Effector memory CD8-positive, alpha-beta T cell (primary cell): Measurements from ENCODE around the gene CRK.
"Not testable (repeated sequence)": the region's sequence is repeated elsewhere in the genome, so short reads cannot be mapped to it uniquely, and the experiment has no call there.

Experiments
- ATAC-seq: fragments of 150-1000 bp; cut with Tn5 transposase; replicated peaks from 2 replicates; pipeline ENCODE4 v1.10.0; 2021; ENCODE audit warnings: mild to moderate bottlenecking, moderate library complexity
- DNase-seq, 3 experiments: peaks; one replicate each; pipeline ENCODE4 v3.0.0; 2021
- H3K27ac Mint-ChIP-seq, 2 donors: one replicate each; pipeline ENCODE4 v1.8.0; 2022; ENCODE audit warnings: mild to moderate bottlenecking in 2 of 2, mixed read lengths in 2 of 2, moderate library complexity in 2 of 2
- H3K27me3 Mint-ChIP-seq, 2 donors: one replicate each; pipeline ENCODE4 v1.8.0; 2022; ENCODE audit warnings: mixed read lengths in 2 of 2
- H3K36me3 Mint-ChIP-seq: one replicate; pipeline ENCODE4 v1.8.0; 2022; ENCODE audit warnings: mild to moderate bottlenecking, moderate library complexity, mixed read lengths; ENCODE audit not compliant: insufficient read depth
- H3K4me1 Mint-ChIP-seq, 2 donors: one replicate each; pipeline ENCODE4 v1.8.0; 2022; ENCODE audit warnings: low read depth in 2 of 2, mixed read lengths in 2 of 2
- H3K4me3 Mint-ChIP-seq, 2 donors: one replicate each; pipeline ENCODE4 v1.8.0; 2022; ENCODE audit warnings: mild to moderate bottlenecking in 2 of 2, mixed read lengths in 2 of 2, moderate library complexity in 2 of 2
- H3K9me3 Mint-ChIP-seq, 2 donors: one replicate each; pipeline ENCODE4 v1.8.0; 2022; ENCODE audit warnings: mixed read lengths in 2 of 2

CRK gene

DNA sequence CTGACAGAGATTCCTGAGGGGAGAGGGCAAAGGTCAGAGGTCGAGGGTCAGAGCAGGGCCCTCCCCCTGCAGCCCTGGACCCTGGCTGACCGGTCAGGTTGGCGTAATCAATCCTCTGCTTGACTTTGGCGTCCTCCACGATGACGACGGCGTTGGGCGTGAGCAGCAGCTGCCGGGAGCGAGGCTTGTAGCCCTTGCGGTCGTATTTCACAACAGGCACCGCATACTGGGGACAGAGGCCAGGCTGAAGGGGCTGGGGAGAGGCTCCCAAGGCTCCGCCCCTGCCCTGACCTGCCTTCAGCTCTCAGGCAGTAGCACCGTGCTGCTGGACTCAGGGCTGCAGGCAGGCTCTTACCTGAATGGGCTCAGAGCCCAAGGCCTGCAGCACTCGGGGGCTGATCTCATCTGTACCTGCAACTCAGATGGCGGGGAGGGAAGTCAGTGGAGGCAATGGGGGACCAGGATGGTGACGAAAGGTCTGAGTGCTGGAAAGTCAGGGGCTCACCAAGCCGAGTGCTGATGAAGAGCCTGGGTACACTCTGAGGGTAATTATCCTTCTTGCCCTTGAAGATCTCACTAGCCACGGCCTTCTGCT lies 12.0 kb upstream of the CRK start:
- Mint-ChIP-seq H3K27ac (no peak overlapping the region), H3K27me3 (no peaks in the 10 kb centered on the region), H3K9me3 (no peaks in the 10 kb centered on the region), H3K4me3 (no peak overlapping the region), H3K4me1 (peaks cover 8% of the 10 kb centered on the region in 2 donors), H3K36me3 (peaks cover 11% of the 10 kb centered on the region)
- no peak for DNase-seq
- no peak for ATAC-seq

DNA sequence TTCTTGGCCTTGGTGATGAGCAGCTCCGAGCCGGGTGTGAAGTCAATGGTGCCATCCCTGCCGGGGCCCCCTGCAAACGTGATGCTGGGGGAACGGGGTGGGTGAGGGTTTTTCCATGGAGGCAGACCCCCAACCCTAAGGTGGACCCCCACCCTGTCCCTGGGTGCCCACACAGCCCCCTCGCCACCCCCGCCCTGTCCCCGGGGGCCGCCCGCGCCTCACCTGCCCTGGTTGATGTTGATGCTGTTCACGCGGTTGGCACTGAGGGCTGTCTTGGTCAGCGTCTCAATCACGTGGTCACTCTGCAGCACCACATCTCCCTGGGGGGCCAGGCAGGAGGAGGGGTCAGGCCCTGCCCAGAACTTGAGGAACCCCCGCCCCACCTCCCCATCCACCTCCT lies 11.2 kb upstream of the CRK start:
- DNase-seq (no peak), ATAC-seq (no peak)
- Mint-ChIP-seq H3K9me3 (no peaks in the 10 kb centered on the region), H3K27me3 (no peaks in the 10 kb centered on the region), H3K27ac (no peak overlapping the region), H3K4me1 (peaks cover 13 to 15% of the 10 kb centered on the region in 2 donors), H3K36me3 (peaks cover 16% of the 10 kb centered on the region), H3K4me3 (no peak overlapping the region)

DNA sequence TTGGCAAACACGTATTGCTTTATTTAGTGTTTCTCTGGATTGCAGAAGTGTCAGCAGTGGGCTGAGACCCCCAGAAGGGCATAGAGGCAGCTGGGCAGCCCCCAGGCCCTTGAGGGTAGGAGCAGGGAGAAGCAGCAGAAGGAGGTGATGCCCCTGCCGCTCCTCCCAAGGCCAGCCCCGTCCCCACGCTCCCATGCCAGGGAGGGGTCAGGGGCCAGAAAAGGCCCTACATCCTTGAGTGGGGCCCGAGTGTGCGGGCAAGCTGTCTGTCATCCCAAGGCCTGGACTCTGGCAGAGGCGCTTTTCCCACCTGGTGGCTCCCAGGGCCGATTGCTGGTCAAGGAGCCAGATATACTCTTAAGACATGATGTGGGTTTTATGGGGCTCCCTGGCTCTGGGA lies 8.2 kb upstream of the CRK start:
- Mint-ChIP-seq H3K4me1 (peaks cover 24 to 25% of the 10 kb centered on the region in 2 donors), H3K9me3 (no peaks in the 10 kb centered on the region), H3K36me3 (peaks cover 26% of the 10 kb centered on the region), H3K27ac (no peak overlapping the region), H3K27me3 (peaks cover 5 to 16% of the 10 kb centered on the region in 2 donors), H3K4me3 (no peak overlapping the region)
- DNase-seq (no peak), ATAC-seq (no peak)

DNA sequence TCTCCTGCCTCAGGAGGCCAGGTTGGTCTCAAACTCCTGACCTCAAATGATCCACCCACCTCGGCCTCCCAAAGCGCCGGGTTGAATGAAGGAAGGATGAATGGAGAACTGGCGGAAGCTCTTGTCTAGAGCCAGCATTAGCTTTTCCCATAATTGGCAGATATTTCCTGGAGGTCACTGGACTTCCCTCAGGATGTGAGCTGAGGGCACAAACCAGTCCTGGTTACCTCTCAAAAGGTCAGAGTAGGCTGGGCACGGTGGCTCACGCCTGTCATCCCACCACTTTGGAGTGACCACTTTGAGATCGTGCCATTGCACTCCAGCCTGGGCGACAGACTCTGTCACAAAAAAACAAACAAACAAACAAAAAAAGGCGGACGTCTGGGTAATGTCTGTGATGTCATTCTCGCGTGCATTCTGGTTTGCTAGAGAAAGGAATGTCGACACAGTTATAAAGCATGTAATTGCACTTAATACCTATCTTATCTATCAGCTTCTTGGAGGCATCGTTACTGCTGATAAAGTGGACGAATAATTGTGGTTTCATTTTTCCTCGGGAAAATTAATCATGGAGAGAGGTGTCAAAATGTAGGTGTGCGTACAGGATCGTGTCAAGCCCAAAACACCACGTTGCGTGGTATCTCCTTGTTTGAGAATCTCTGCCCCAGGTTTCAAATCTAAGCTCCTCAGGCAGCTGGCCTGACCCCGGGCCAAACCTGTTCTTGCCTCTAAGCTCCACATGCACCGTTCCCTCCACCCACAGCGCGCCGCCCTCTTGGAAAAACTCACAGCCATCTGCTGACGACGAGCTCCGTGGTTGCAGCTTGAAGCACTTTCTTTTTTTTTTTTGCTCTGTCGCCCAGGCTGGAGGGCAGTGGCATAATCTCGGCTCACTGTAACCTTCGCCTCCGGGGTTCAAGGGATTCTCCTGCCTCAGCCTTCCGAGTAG lies 6.4 kb upstream of the CRK start:
- DNase-seq = no peak
- Mint-ChIP-seq H3K9me3 (no peaks in the 10 kb centered on the region), H3K36me3 (peaks cover 22% of the 10 kb centered on the region), H3K4me1 (peaks cover 24 to 27% of the 10 kb centered on the region in 2 donors), H3K27ac (peak overlapping the region; percentile 59 to 80), H3K27me3 (peaks cover 5 to 16% of the 10 kb centered on the region in 2 donors), H3K4me3 (peak overlapping the region; percentile 79 to 81)
- no peak for ATAC-seq

DNA sequence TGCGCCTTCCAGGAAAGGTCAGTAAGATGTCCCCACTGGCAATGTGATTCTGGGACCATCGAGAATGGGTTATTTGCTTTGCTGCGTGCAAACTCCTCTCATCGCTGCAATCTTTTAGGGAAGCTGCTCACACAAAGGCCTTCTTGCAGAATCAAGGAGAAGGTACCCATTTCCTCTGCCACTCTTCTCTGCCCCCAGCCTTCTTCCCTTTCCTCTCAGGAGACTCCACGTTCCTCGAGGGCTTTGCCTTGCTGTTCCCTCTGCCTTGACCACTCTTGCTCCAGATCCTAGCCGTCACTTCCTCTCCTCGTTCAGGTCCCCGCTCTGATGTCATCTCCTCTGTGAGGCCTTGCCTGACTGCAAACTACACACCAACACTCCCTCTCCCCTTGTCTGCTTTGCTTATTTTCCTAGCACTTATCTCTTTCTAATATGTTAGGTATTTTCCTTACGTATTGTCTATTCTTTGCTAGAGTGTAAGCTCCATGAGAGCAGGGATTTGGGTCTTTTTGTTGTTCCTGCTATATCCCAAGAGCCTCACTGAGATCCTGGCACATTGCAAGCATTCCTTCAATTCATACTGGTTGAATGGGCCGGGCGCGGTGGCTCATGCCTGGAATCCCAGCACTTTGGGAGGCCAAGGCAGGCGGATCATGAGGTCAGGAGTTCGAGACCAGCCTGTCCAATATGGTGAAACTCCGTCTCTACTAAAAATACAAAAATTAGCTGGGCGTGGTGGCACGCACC lies 5.3 kb upstream of the CRK start:
- DNase-seq (no peak), ATAC-seq (no peak)
- Mint-ChIP-seq H3K4me1 (peaks cover 30 to 31% of the 10 kb centered on the region in 2 donors), H3K9me3 (no peaks in the 10 kb centered on the region), H3K27ac (no peak overlapping the region), H3K36me3 (peaks cover 19% of the 10 kb centered on the region), H3K27me3 (peaks cover 5 to 16% of the 10 kb centered on the region in 2 donors), H3K4me3 (no peak overlapping the region)

DNA sequence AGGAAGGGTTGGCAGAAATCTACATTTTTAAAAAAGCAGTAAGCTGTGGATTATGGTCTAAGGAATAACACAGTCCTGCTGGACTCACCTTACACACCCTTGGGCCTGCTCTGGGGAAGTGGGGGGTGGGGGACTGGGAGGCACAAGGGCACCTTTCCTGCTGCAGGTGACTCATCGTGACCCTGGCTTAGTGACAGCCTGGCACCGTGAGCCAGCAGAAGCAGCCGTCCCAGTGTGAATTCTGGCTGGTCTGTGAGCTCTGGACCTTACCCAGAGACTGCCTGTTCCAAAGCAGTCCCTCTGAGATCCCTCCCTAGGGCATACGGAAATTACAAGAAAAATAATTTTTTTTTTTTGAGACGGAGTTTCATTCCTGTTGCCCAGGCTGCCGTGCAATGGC lies 4.2 kb upstream of the CRK start:
- no peak for ATAC-seq
- Mint-ChIP-seq H3K4me1 (peaks cover 32 to 33% of the 10 kb centered on the region in 2 donors), H3K27me3 (peaks cover 5 to 16% of the 10 kb centered on the region in 2 donors), H3K4me3 (no peak overlapping the region), H3K9me3 (no peaks in the 10 kb centered on the region), H3K36me3 (peaks cover 23% of the 10 kb centered on the region), H3K27ac (no peak overlapping the region)
- no peak for DNase-seq

DNA sequence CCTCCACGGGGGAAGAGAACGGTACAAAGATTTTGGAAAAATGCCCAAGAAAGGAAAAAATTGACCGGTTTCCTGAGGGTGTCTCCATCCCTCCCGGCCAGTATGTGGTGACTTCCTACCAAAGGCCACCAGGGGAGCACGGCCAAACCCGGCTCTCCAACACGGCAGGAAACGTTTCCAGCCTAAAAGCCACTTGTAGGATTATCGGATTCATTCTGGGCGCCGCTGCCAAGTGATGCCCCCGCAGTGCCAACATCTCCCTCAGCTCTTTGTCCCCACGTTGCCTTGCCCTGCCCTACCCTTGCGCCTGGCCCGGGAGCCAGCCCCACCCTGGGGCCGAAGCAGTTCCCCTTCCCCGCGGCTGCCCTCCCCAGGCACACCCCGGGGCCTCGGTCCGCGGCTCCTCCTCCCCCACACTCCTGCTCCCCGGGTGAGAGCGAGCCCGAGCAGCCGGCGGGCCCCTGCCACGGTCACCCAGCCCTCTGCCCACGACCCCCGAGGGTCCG lies 688 bp downstream of the CRK start:
- Mint-ChIP-seq H3K27ac (peak overlapping the region; percentile 75 to 87), H3K9me3 (no peaks in the 10 kb centered on the region), H3K4me3 (peak overlapping the region; percentile 85 to 88), H3K36me3 (peaks cover 24% of the 10 kb centered on the region), H3K27me3 (peaks cover 5 to 8% of the 10 kb centered on the region in 2 donors), H3K4me1 (peaks cover 30 to 44% of the 10 kb centered on the region in 2 donors)
- ATAC-seq = peak; percentile 8
- peak; percentile 11 to 19 (median 15) for DNase-seq

DNA sequence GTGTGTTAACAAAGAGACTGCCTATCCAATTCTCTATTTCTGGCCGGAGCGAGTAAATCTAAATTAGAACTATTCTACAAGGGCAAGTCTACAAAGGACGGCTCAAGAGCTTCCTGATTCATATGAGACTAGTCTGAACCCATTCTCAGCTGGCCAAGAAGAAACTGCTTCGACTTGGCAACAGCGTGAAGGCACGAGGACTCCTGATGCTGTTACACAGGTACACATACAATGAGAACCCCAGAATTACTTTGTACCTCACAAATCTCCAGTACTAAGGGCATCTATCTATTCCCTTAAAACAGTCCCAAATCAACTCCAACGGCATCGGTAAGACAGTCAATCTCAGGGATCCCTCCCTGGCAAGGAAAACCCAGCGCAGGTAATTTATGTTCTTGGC lies 1.5 kb downstream of the CRK start:
- DNase-seq (no peak), ATAC-seq (no peak)
- peaks cover under 1 to 2% of the 10 kb centered on the region in 2 donors for H3K27me3 Mint-ChIP-seq
- H3K4me3 Mint-ChIP-seq = peak overlapping the region; percentile 85 to 88
- peaks cover 29 to 46% of the 10 kb centered on the region in 2 donors for H3K4me1 Mint-ChIP-seq
- no peaks in the 10 kb centered on the region for H3K9me3 Mint-ChIP-seq
- H3K36me3 Mint-ChIP-seq = peaks cover 26% of the 10 kb centered on the region
- peak overlapping the region; percentile 75 to 87 for H3K27ac Mint-ChIP-seq

DNA sequence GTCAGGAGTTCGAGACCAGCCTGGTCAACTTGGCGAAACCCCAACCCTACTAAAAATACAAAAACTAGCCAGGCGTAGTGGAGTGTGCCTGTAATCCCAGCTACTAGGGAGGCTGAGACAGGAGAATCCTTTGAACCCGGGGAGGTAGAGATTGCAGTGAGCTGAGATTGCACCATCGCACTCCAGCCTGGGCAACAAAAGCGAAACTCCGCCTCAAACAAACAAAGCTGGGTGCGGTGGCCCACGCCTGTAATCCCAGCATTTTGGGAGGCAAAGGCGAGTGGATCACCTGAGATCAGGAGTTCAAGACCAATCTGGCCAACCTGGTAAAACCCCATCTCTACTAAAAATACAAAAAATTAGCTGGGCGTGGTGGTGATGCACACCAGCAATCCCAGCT lies 2.3 kb downstream of the CRK start:
- not testable (repeated sequence) for ATAC-seq, DNase-seq, H3K27me3 Mint-ChIP-seq, H3K9me3 Mint-ChIP-seq
- H3K4me3 Mint-ChIP-seq = peak overlapping the region in 1 of 2 donors; percentile 88
- peaks cover 38 to 54% of the 10 kb centered on the region in 2 donors for H3K4me1 Mint-ChIP-seq
- H3K36me3 Mint-ChIP-seq = peaks cover 34% of the 10 kb centered on the region
- peak overlapping the region in 1 of 2 donors; percentile 87 for H3K27ac Mint-ChIP-seq

DNA sequence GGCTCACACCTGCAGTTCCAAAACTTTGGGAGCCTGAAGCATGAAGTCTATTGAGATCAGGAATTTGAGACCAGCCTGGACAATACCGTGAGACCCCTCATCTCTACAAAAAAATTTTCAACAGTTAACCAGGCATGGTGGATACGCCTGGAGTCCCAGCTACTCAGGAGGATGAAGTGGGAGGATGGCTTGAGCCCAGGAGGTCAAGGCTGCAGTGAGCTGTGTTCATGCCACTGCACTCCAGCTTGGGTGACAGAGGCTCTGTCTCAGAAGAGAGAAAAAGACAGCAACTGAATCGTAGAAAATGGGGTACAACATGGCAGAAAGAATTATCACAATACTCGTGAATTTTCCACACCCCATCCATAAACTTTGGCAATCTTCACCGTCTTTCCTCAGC lies 3.2 kb downstream of the CRK start:
- no peaks in the 10 kb centered on the region for H3K9me3 Mint-ChIP-seq
- DNase-seq (no peak), ATAC-seq (no peak)
- no peak overlapping the region for H3K27ac Mint-ChIP-seq
- no peak overlapping the region for H3K4me3 Mint-ChIP-seq
- H3K27me3 Mint-ChIP-seq = no peaks in the 10 kb centered on the region
- peaks cover 40% of the 10 kb centered on the region for H3K36me3 Mint-ChIP-seq
- H3K4me1 Mint-ChIP-seq = peaks cover 38 to 54% of the 10 kb centered on the region in 2 donors

DNA sequence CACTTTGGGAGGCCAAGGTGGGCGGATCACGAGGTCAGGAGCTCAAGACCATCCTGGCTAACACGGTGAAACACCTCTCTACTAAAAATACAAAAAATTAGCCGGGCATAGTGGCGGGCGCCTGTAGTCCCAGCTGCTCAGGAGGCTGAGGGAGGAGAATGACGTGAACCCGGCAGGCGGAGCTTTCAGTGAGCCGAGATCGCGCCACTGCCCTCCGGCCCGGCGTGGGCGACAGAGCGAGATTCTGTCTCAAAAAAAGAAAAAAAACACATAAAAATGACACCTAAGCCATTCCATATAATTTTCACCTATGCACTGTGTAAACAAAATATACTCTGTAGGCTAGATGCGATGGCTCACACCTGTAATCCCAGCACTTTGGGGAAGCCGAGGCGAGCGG lies 5.8 kb downstream of the CRK start:
- not testable (repeated sequence) for ATAC-seq, H3K27ac Mint-ChIP-seq, DNase-seq, H3K9me3 Mint-ChIP-seq, H3K27me3 Mint-ChIP-seq, H3K4me3 Mint-ChIP-seq
- peaks cover 47 to 58% of the 10 kb centered on the region in 2 donors for H3K4me1 Mint-ChIP-seq
- peaks cover 39% of the 10 kb centered on the region for H3K36me3 Mint-ChIP-seq

DNA sequence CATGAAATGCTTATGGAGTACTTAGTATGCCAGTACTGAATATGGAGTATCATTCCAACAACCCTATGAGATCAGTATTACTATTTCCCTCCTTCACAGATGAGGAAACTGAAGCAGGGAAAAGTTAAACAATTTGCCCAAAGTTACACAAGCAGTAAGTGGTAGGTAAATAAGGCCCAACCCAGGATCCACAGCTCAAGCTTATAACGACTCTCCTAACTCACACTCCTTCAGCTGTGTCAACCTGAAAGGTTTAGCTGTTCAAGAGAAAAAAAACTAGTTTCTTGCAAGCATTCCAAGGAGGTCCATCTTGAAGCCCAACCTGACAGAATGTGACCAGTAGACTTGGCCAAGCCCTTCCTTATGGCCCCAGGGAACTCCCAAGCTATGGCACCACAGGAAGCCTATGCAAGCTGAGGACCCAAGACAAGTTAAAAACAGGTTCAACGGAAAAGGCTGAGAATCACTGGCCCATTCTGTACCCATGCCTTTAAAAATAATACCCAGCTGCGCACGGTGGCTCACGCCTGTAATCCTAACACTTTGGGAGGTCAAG lies 6.5 kb downstream of the CRK start:
- ATAC-seq (no peak), DNase-seq (no peak)
- Mint-ChIP-seq H3K9me3 (no peaks in the 10 kb centered on the region), H3K4me1 (peaks cover 43 to 55% of the 10 kb centered on the region in 2 donors), H3K27me3 (no peaks in the 10 kb centered on the region), H3K27ac (peak overlapping the region; percentile 51 to 84), H3K4me3 (no peak overlapping the region), H3K36me3 (peaks cover 36% of the 10 kb centered on the region)

DNA sequence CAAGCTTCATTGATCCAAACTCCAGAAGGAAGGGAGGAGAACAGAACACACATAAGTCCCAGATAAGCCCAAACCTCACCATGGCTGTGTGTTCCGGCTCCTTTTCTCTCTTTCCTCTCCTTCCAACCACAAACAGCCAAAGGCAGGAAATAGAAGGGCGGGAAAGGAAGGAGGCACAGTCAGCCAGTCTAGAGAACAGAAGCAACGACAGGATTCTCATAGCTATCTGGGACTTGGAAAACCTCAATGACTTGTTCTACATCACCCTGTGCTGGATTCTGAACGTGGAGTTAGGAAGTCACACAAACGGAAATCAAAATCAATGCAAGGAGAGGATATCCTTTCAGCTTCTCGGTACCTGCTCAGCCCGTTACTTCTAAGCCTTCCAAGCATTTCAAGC lies 9.0 kb downstream of the CRK start:
- Mint-ChIP-seq H3K27me3 (no peaks in the 10 kb centered on the region), H3K27ac (peak overlapping the region in 1 of 2 donors; percentile 88), H3K4me1 (peaks cover 31 to 36% of the 10 kb centered on the region in 2 donors), H3K36me3 (peaks cover 33% of the 10 kb centered on the region), H3K4me3 (no peak overlapping the region), H3K9me3 (no peaks in the 10 kb centered on the region)
- DNase-seq = no peak
- ATAC-seq = no peak
